ENCODE measurements around the gene IGSF21.

The IGSF21 gene

DNA sequence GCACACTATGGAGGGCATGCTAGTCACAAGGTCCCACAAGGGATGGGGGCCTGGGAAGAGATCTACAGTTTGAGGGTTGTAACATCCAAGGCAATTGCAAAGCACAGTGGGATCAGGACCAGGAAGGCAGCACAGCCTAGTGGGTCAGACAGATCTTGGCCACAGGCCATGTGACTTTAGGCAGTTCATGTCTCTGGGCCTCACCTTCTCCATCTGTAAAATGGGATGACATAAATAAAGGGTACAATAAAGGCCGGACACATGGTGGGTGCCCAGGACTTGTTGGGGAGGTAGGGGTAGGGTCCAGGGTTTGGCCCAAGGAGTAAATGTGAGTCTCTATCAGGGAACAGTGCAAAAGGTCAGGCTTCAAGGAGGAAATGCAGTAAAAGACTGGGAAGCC is 18.1 kb upstream of the IGSF21 start:
- no peak overlapping the region for H3K27ac ChIP-seq
- TF ChIP-seq, protein P1, sequence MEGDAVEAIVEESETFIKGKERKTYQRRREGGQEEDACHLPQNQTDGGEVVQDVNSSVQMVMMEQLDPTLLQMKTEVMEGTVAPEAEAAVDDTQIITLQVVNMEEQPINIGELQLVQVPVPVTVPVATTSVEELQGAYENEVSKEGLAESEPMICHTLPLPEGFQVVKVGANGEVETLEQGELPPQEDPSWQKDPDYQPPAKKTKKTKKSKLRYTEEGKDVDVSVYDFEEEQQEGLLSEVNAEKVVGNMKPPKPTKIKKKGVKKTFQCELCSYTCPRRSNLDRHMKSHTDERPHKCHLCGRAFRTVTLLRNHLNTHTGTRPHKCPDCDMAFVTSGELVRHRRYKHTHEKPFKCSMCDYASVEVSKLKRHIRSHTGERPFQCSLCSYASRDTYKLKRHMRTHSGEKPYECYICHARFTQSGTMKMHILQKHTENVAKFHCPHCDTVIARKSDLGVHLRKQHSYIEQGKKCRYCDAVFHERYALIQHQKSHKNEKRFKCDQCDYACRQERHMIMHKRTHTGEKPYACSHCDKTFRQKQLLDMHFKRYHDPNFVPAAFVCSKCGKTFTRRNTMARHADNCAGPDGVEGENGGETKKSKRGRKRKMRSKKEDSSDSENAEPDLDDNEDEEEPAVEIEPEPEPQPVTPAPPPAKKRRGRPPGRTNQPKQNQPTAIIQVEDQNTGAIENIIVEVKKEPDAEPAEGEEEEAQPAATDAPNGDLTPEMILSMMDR (conservative IDR thresholded peaks at IDR 0.05) = no peak

DNA sequence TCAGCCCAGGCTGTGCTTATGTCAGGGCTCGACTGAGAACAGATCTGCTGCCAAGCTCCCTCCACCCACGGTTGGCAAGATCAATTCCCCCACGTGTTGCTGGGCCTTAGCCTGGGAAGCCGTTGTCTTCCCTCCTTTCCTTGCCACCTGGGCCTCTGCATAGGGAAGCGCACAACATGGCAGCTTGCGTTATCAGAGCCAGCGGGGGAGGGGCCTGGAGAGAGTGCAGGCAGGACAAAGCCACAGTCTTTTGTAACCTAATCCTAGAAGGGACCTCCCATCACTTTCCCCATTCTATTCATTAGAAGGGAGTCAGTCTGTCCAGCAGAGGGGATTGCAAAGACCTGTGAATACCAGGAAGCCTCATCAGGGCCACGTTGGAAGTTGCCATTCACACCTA is 17.0 kb upstream of the IGSF21 start:
- TF ChIP-seq, protein P1 (conservative IDR thresholded peaks at IDR 0.05) = no peak
- H3K27ac ChIP-seq = no peak overlapping the region

DNA sequence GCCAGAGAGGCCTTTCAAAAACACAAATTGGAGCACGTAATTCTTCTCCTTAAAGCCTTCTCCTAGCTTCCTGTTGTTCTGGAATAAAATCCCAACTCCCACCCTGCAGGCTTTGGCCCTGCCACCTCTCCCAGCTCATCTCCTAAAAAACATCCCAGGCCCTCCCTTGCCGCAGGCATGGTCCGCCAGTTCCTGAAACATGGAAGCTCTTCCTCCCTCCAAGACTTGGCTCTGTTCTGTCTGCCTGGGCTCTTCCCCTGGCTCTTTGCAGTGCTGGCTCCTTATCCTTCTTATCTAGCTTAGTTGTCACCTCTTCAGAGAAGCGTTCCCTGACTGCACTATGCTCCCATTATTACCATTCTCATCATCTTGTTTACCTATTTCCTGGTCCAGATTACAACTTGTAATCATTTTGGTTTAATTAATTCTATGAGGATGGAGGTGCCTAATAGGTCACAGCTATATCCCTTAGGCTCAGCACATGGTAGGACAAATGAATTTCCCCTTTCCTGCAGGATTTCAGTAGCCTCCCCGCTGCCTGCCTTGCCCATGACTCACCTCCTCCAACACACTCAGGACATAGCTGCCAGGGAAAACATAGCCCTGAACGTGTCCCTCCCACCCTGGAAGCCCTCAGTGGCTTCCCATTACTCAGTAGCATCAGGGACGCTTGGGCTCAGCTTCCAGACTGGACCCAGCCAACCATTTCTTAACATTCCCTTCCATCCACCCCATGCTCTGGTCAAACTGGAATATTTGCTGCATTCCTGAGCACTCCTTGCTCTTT is 15.7 kb upstream of the IGSF21 start:
- TF ChIP-seq, protein P1 (conservative IDR thresholded peaks at IDR 0.05) = no peak
- H3K27ac ChIP-seq = no peak overlapping the region

DNA sequence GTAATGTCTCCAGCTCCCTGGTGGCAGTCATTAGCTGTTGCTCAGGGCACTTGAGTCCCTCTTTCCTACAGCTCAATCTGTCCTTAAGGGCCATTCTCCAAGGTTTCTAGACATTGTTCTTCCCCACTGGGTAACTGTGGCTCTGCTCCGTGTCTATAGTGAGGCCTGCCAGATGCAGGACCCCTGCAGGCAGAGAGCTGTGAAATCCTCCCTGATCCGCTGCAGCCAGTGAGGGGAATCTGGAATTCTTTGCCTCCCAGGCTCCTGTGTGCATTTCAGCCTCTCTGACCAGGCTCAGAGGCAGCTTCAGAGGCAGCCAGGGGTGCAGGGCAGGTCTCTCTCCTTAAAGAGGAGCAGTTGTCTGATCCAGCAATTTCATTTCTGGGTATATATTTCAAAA is 14.4 kb upstream of the IGSF21 start:
- H3K27ac ChIP-seq = peak overlapping the region; percentile 51
- TF ChIP-seq, protein P1 (conservative IDR thresholded peaks at IDR 0.05) = no peak

DNA sequence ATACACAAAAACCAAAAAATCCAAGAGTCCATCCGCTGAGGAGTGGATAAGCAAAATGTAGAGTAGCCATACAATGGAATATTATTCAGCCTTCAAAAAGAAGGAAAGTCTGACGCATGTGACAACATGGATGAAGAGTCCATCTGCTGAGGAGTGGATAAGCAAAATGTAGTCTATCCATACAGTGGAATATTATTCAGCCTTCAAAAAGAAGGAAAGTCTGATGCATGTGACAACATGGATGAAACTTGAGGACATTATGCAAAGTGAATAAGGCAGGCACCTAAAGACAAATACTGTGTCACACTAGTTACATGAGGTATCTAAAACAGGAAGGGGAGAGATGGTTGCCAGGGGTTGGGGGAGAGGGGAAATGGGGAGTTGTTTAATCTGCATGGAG is 14.0 kb upstream of the IGSF21 start:
- TF ChIP-seq, protein P1 (conservative IDR thresholded peaks at IDR 0.05) = no peak
- H3K27ac ChIP-seq = peak overlapping the region; percentile 51

DNA sequence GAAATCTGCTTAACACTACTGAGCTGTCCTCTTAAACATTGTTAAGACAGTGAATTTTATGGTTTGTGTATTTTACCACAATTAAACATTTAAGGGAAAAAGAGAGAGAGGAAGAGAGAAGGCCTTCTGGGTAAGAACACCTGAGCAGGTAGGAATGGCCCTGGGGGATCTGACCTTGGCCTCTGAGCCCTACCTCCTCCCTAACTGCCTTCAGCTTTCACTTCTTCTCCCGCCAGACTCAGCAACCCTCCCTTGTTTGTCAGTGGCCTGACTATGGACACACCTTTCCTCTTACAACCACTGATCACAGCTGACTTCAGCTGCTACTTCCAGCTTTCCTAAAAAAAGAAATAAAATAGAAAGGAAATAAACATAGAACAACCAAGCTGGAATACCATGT is 13.5 kb upstream of the IGSF21 start:
- TF ChIP-seq, protein P1 (conservative IDR thresholded peaks at IDR 0.05) = no peak
- peak overlapping the region; percentile 51 for H3K27ac ChIP-seq

DNA sequence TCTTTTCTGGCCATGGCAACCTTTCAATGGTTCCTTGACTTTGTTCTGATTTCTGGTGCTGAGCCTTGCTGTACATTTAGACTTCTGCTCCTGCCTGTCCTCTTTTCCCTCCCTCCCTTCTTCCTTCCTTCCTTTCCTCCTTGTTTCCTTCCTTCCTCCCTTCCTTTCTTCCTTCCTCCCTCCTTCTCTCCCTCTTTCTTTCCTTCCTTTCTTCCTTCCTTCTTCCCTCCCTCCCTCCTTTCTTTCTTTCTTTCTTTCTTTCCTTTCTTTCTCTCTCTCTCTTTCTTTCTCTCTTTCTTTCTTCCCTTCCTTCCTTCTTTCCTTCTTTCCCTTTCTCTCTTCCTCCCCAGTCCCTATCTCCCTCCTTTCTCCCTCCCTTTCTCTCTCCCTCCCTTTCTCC is 10.4 kb upstream of the IGSF21 start:
- TF ChIP-seq, protein P1 (conservative IDR thresholded peaks at IDR 0.05) = no peak
- H3K27ac ChIP-seq = no peak overlapping the region
